ENCODE results near the gene GLG1. TPM values are rescaled to one million over a fixed set of nuclear protein-coding genes. Genes with fewer than 3 reads are reported as not detected.

Gene GLG1
- total RNA-seq, 2 donors from 2014 or later: 102 to 123 TPM

GRCh38 chr16:74627506-74628220 is 20.7 kb upstream of the GLG1 start:
- Histone ChIP-seq H3K27me3 (no peaks in the 10 kb centered on the region), H3K4me3 (no peak overlapping the region), H3K9me3 (no peaks in the 10 kb centered on the region), H3K4me1 (peaks cover 0 to 10% of the 10 kb centered on the region in 2 donors), H3K27ac (peak overlapping the region in 1 of 2 donors; percentile 17), H3K36me3 (peaks cover 78% of the 10 kb centered on the region)
- DNase-seq (ENCODE audit: low spot score): no peak
- TF ChIP-seq, protein P1, sequence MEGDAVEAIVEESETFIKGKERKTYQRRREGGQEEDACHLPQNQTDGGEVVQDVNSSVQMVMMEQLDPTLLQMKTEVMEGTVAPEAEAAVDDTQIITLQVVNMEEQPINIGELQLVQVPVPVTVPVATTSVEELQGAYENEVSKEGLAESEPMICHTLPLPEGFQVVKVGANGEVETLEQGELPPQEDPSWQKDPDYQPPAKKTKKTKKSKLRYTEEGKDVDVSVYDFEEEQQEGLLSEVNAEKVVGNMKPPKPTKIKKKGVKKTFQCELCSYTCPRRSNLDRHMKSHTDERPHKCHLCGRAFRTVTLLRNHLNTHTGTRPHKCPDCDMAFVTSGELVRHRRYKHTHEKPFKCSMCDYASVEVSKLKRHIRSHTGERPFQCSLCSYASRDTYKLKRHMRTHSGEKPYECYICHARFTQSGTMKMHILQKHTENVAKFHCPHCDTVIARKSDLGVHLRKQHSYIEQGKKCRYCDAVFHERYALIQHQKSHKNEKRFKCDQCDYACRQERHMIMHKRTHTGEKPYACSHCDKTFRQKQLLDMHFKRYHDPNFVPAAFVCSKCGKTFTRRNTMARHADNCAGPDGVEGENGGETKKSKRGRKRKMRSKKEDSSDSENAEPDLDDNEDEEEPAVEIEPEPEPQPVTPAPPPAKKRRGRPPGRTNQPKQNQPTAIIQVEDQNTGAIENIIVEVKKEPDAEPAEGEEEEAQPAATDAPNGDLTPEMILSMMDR (IDR thresholded peaks at IDR 0.05): no peak

GRCh38 chr16:74626741-74627416 is 20.0 kb upstream of the GLG1 start:
- H3K9me3 ChIP-seq: no peaks in the 10 kb centered on the region
- TF ChIP-seq, protein P1 (IDR thresholded peaks at IDR 0.05): no peak
- peaks cover 0 to 10% of the 10 kb centered on the region in 2 donors for H3K4me1 ChIP-seq
- H3K4me3 ChIP-seq: no peak overlapping the region
- H3K27me3 ChIP-seq: no peaks in the 10 kb centered on the region
- peak overlapping the region in 1 of 2 donors; percentile 17 for H3K27ac ChIP-seq
- peaks cover 74% of the 10 kb centered on the region for H3K36me3 ChIP-seq
- no peak for DNase-seq (ENCODE audit: low spot score)

DNA sequence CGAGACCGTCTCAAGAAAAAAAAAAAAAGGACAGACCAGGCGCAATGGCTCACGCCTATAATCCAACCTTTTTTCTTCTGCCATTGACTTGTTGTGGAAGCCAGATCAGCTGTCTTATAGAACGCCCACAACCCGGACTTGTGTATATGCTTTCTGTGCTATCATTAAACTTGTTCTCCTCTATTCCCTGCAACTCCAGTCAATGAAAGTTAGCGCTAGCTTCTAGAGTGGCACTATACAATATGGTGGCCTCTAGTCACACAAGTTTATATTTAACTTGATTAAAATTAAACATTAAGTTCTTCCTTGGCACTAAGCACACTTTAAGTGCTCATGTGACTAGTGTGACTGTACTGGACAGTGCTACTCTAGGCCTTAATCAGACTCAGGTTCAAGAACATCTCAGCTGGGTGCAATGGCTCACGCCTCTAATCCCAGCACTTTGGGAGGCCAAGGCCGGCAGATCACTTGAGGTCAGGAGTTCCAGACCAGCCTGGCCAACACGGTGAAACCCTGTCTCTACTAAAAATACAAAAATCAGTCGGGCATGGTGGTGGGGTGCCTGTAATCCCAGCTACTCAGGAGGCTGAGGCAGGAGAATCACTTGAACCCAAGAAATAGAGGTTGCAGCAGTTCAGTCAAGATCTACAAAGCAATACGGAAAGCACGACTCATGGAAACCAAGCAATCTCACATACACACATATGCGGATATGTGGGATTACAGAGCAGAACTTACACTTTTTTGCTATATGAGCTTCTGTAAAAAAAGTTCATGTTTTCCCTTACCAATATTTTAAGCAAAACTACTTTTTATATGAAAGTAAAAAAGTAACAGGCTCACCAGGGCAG is 18.8 kb upstream of the GLG1 start:
- no peak overlapping the region for H3K27ac ChIP-seq
- no peaks in the 10 kb centered on the region for H3K27me3 ChIP-seq
- DNase-seq (ENCODE audit: low spot score): no peak
- H3K4me3 ChIP-seq: no peak overlapping the region
- H3K4me1 ChIP-seq: peaks cover 0 to 10% of the 10 kb centered on the region in 2 donors
- TF ChIP-seq, protein P1 (IDR thresholded peaks at IDR 0.05): no peak
- no peaks in the 10 kb centered on the region for H3K9me3 ChIP-seq
- peaks cover 63% of the 10 kb centered on the region for H3K36me3 ChIP-seq

DNA sequence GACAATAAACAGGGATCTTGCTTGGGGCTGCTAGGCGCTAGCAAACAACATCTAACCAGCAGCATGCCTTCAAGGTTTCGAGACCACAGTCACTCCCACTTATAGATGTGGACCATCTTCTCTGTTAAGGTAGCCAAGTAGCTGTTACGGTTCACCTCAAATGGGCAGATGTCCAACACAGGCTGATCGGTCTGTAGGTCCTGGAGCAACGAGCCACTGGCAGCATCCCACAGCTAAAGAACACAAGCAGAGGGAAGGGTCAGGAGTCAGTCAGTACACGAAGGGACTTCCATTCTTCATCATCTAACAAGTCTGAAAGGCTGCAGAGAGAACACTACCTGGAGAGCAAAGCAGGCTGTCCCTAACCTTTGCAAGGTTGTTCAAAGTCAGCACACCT is 16.9 kb upstream of the GLG1 start:
- Histone ChIP-seq H3K36me3 (peaks cover 47% of the 10 kb centered on the region), H3K4me1 (peaks cover 0 to 10% of the 10 kb centered on the region in 2 donors), H3K27ac (no peak overlapping the region), H3K27me3 (no peaks in the 10 kb centered on the region), H3K4me3 (no peak overlapping the region), H3K9me3 (no peaks in the 10 kb centered on the region)
- no peak for DNase-seq (ENCODE audit: low spot score)
- TF ChIP-seq, protein P1 (IDR thresholded peaks at IDR 0.05): no peak

DNA sequence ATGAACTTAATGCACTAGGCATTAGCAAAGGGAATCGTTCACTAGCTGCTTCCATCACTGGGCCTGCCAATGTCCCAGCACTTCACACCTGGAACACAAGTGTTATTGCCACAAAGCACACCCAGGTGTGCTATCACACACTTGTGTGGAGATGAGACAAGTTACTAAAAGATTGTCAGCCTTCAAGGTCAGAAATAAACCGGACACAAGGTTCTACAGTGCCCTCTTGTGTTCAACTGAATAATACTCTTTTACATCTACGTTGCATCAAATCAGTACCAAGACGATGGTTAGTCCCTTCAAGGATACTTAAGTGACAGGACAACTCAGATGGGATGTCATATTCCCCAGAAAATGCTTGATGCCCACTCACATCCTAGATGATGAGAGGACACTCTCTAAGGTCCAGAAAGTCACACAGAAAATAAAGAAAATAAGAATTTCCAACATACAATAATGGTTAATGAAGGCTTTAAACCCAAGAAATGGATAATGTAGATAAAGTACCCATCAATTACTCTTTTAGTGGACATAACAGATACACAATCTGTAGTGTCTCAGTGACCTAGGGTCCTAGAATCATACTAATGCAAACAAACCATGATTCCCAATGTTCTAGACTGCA is 16.4 kb upstream of the GLG1 start:
- H3K9me3 ChIP-seq: no peaks in the 10 kb centered on the region
- H3K27ac ChIP-seq: no peak overlapping the region
- no peaks in the 10 kb centered on the region for H3K27me3 ChIP-seq
- no peak for DNase-seq (ENCODE audit: low spot score)
- TF ChIP-seq, protein P1 (IDR thresholded peaks at IDR 0.05): peak; percentile 38 to 72
- H3K4me3 ChIP-seq: no peak overlapping the region
- H3K4me1 ChIP-seq: peaks cover 0 to 10% of the 10 kb centered on the region in 2 donors
- H3K36me3 ChIP-seq: peaks cover 43% of the 10 kb centered on the region
